Measurements from ENCODE around the gene CDC42EP5. TPM values are rescaled to one million over a fixed set of nuclear protein-coding genes. Genes with fewer than 3 reads are reported as not detected.

CDC42EP5 gene
- polyA plus RNA-seq, 4 donors, result 26.9 to 79.1 (median 37.6) TPM

DNA sequence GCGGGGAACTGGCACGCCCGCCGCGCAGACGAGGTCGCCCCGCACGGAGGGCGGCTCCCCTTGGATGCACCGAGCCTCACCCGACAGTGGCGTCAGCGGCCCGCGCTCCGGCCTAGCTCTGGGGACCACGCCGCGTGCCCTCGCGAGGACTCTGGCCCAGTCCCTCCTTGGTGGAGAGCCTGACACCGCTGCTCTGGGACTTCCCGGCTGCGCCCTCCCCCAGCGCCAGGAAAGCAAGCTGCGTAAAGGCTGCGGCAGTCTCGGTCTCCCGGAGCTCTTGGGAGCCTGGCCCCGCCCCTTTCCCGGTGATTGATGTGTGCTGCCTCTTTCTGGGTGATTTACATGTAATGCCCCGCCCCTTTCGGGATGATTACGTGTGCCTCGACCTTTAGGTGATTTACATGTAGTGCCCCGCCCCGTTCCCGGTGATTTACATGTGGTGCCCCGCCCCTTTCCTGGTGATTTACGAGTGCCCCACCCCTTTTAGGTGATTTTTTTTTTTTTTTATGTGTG lies 9.5 kb downstream of the CDC42EP5 start, which contains the start of gene LENG9:
Gene LENG9, minus strand, starts transcription at position 248 of the 513 bp plus-strand sequence. CDS start 252 bp downstream, outside the sequence.
- peak in 2 of 4 donors; percentile 85 to 89 for DNase-seq (ENCODE audit: low read depth in 4 of 4, low spot score in 2 of 4)

DNA sequence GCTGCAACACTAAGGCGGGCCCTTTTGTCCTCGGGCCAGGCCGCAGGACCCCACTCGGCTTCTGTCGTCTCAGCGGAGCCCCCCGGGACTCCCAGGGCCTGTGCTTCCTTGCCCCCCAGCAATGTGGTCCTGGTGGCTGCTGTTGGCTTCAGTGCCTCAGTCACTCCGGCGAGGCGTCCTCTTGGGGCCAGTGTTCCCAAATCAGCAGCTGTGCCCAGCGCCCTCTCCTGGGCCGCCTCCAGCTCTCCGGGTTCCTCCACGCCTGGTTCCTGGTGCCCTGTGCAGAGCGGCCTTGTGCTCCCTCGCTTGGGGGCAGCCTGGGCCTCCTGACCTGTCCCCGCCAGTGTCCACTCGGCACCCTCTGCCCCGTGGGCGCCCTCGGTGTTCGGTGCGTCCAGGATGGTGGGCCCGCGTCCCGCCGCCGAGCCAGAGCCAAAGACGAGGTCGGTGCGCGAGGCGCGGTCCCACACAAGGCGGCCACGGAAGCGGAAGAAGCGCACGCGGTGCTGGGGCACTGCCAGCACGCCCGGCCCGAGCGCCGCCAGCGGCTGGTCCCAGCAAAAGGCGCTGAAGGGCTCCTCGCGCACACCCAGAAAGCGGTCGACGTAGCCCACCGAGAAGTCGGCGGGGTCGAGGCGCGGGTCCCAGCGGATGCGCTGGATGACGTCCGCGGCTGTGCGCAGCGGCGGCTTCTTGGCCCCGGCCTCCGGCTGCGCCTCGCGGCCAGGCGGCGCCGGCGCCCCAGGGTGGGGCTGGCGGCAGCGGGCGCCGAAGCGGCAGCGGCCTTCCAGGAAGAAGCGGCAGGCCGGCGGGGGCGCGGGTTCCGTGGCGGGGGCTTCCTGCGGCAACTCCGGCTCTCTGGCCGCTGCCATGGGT lies 10.2 kb downstream of the CDC42EP5 start:
- no peak for DNase-seq (ENCODE audit: low read depth in 4 of 4, low spot score in 2 of 4)

DNA sequence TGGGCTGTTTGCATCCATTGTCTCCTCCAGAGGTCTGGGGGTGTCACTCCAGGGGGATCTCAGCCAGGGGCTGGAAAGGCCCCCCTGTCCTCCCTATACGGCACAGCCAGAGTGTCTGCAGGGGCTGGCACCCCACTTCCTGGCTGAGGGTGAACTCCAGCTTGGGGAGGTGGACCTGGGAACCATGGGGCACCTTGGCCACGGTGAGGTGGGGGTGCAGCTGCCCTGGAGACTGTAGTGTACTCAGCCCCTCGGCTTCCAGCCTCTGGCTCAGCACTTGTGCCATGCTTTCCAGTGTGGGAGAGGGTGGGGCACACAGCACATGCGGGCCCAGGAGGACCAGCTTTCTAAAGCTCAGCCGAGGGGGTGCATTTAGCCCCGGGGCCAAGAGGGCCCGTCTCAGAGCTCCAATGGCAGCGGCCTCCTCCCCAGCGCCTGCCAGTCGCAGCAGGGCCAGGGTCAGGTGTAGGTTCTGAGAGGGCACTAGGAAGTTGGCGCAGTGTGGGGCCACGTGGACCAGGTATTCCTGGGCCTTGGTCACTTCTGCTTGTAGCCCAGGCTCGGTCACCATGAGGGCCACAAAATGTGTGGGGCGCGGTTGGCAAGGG lies 10.9 kb downstream of the CDC42EP5 start:
- DNase-seq (ENCODE audit: low read depth in 4 of 4, low spot score in 2 of 4), result no peak

DNA sequence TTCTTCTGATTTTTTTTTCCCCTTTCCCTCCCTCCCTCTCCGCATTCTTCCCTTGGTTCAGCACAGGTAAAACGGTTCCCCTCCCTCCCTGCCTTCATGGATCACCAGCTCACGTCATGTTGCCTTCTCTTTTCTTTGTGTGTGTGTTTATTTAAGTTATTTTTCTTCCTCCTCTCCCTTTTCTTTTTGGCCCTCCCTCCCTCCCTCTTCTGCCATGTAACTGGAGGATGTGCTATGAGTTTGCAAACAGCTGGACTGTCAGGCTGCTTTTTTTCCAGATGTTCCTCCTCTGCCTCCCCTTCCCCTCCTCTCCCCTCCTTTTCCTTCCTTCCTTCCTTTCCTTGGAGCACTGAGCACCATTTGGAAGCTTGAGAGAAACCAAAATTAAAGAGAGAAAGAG lies 11.5 kb downstream of the CDC42EP5 start:
- no peak for DNase-seq (ENCODE audit: low read depth in 4 of 4, low spot score in 2 of 4)

DNA sequence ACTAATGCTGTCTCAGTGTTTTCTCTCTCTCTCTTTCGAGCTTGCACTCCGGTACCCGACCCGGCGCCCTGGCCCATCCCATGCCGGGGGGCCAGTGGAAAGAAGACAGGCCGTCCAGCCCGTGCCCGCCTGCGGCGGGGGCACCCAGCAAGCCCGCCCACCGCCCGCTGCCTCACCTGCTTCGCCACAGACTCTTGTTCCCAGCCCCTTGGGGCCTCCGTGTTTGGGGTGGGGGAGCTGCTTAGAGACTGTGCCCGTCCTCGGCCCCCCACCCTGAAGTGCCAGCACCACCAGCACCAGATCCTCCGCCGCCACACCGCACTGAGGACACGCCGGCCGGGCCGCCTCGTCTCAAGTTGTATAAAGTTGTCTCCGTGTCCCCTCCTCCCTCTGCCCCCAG lies 11.9 kb downstream of the CDC42EP5 start:
- DNase-seq (ENCODE audit: low read depth in 4 of 4, low spot score in 2 of 4), result no peak

DNA sequence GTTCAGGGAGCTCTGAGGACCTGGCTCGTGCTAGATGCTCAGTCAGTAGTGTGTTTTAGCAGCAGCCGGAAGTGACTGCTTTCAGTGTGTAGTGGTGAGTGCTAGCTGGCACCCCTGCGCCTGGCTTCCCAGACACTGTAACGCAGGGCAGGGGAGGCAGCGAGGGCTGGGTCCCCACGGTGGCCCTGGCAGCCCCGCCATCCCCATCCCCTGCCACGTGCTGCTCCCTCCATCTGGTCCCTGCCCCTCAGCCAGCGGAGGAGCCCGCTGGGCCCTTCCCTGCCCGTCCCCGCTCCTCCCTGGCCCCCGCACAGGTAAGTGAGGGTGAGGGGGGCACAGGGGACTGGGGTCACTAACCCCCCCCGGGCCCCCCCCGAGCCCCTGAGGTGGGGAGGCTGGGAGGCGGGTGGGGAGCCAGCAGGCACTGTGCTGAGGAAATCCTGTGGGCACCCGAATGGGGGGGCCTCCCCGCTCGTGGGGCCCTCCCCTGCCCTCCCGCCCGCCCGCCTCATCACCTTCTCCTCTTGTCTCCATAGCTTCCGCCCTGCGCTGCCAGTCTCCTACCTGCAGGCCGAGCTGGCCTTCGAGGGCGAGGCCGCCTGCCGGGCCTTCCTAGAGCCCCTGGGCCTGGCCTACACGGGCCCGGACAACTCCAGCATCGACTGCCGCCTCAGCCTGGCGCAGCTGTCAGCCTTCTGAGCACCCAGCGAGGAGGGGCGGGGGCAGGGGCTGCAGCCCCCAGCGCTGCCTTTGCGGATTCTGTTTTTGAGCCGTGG lies 12.7 kb downstream of the CDC42EP5 start:
- DNase-seq (ENCODE audit: low read depth in 4 of 4, low spot score in 2 of 4), result no peak

DNA sequence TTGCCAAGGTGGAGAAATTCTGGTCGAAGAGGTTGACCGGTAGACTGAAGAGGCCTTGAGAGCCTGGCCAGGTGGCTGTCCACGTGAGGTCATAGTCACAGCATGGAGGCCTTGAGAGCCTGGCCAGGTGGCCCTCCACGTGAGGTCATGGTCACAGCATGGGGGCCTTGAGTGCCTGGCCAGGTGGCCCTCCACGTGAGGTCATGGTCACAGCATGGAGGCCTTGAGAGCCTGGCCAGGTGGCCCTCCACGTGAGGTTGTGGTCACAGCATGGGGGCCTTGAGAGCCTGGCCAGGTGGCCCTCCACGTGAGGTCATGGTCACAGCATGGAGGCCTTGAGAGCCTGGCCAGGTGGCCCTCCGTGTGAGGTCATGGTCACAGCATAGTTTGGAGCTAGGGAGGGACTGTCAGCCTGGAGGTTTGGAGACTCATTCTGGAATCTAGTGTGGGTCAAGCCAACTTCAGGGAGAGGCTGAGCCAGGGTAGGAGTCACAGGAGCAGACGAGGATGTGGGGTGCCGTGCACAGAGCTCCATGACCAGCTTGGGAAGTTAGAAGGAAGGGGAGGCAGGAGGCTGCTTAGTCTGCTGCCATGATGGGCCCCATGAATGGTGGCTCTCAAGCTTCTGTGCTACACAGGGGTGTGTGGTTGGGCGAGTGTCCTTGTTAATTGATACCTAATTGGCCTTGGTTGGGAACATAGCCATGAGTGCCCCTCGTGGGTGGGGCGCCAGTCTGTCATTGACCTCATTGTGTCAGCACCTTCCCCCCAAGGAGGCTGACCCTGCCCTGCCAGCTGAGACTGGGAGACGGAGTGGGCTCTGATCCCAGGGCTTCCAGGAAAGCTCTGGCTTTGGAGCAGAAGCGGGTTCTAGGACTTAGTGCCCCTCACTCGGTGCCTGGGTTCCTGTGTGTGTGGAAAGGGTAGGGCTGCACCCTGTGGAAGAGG lies 13.5 kb downstream of the CDC42EP5 start:
- DNase-seq (ENCODE audit: low read depth in 4 of 4, low spot score in 2 of 4), result no peak

DNA sequence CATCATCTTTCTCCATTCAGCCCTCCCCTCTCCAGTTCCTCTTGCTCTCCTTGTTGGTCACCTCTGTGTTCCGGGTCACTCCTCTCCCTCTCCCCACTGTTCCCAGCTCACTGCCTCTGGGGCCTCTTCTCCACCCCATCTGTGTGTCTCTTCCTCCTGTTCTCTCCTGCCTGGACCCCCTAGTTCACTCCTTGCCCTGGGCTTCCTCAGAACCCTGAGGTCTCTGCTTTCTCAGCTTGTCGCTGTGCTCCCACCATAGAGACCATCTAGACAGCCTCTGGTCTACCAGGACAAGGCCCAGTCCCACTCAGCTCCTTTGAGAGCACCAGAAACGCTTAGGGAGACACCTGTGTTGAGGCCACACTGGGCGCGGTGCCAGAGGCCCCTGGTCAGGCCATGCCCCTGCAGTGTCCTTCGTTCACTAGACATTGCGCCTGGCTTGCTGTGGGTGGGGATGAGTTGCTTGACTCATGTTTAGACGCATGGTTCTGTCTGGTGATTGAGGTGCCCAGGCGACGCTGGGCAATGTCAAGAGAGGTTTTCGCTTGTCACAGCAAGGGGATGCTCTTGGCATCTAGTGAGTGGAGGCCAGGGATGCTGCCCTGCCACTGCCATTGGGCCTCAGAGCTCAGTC lies 14.3 kb downstream of the CDC42EP5 start:
- no peak for DNase-seq (ENCODE audit: low read depth in 4 of 4, low spot score in 2 of 4)

DNA sequence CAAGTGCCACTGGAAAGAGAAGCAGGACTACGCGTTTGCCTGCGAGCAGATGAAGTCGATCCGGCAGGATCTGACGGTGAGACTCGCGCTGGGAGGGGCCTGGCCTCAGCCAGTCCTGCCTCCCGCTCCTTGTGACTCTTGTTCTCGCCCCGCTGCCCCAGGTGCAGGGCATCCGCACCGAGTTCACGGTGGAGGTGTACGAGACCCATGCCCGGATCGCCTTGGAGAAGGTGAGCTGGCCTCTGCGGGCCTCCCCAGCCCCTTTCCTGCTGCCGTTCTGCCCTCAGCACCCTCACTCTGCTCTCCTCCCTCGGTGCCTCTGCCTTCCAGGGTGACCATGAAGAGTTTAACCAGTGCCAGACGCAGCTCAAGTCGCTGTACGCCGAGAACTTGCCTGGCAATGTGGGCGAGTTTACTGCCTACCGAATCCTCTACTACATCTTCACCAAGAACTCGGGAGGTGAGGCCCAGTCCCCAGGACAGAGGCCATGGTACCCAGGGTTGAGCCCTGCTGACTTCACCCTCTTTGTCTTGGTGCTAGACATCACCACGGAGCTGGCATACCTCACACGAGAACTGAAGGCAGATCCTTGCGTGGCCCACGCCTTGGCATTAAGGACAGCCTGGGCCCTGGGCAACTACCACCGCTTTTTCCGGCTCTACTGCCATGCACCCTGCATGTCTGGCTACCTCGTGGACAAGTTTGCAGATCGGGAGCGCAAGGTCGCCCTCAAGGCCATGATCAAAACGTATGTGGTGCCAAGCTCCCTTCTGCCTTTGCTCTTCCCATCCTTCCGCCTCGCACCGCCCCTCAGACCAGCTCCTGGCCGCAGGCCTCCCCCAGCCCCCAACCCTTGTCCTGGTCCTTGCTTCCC lies 15.1 kb downstream of the CDC42EP5 start:
- no peak for DNase-seq (ENCODE audit: low read depth in 4 of 4, low spot score in 2 of 4)

DNA sequence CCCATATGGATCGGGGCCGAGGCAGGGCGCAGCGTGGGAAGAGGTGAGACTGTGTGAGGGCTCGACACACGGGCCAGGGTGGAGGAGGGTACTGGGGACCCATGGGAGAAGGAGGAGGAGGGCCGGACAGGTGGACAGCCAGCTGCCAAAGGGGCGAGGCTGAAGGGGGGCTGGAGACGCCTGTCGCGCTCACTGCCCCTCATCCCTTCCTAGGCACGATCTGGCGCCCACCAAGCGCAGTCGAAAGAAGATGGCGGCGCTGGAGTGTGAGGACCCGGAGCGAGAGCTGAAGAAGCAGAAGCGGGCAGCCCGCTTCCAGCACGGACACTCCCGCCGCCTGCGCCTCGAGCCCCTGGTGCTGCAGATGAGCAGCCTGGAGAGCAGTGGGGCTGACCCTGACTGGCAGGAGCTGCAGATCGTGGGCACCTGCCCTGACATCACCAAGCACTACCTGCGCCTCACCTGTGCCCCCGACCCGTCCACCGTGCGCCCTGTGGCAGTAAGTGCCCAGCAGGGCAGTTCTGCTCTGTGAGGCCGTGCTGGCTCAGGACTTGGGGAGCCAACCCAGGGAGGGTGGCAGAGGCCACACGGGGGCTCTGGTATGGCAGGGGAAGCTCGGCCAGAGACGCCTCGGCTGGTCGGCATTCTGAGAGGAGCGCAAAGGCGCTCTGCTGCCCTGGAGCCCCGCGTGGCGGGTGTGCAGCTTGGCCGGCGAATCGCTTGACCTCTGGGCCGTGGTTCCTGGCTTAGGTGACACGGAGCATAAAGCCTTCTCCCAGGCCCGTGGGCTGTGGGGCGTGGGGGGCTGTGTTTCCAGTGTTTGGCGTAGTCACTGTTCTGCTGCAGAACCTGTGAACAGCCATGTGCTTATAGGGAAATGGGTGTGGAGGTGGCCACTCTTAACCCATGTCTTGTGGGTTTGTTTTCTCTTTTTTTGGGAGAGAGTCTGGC lies 16.4 kb downstream of the CDC42EP5 start:
- no peak for DNase-seq (ENCODE audit: low read depth in 4 of 4, low spot score in 2 of 4)

DNA sequence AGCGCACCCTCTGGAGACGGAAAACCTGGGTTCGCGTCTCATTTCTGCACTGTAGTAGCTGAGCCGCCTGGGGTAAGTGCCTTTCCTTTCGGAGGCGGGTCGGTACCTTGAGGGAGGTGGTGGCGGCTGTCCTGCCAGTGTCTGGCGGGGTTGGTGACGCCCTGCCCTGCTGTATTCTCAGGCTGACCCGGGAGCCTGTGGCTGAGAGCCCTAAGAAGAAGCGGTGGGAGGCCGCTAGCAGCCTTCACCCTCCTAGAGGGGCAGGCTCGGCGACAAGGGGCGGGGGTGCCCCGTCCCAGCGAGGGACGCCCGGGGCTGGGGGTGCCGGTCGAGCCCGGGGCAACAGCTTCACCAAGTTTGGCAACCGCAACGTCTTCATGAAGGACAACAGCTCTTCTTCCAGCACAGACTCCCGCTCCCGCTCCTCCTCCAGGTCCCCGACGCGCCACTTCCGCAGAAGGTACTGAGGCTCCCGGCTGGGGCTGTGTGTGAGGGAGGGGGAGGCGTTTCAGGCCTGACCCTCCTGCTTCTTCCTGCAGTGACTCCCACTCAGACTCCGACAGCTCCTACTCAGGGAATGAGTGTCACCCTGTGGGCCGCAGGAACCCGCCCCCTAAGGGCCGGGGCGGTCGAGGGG lies 17.2 kb downstream of the CDC42EP5 start:
- DNase-seq (ENCODE audit: low read depth in 4 of 4, low spot score in 2 of 4), result no peak

DNA sequence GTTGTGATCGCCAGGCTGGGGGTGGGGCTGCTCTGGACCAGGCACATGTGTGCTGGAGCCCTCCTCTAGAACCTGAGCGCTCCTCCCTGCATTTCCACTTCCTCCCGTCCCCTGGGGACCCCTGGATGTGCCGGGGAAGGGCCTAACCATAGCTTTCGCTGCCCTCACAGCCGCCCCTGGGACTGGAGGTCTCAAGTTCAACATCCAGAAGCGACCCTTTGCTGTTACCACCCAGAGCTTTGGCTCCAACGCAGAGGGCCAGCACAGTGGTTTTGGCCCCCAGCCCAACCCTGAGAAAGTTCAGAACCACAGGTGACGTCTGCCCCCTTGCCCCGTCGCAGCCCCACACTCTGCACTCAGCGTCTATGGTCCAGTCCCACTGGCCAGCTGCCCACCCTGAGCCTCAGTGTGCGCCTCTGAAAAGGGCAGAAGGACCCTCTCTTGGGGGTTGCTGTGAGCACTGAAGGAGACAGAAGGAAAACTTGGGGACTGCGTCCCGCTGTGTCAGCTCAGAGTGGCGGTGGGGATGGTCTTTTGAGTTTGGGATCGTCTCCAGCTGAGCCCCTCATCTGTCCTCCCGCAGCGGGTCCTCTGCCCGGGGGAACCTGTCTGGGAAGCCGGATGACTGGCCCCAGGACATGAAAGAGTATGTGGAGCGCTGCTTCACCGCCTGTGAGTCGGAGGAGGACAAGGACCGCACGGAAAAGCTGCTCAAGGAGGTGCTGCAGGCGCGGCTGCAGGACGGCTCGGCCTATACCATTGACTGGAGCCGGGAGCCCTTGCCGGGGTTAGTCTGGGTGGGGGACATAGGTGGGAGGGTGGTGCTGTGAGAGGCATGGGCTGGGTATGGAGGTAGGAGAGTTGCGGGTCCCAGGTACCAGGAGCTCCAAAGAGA lies 18.1 kb downstream of the CDC42EP5 start:
- no peak for DNase-seq (ENCODE audit: low read depth in 4 of 4, low spot score in 2 of 4)

DNA sequence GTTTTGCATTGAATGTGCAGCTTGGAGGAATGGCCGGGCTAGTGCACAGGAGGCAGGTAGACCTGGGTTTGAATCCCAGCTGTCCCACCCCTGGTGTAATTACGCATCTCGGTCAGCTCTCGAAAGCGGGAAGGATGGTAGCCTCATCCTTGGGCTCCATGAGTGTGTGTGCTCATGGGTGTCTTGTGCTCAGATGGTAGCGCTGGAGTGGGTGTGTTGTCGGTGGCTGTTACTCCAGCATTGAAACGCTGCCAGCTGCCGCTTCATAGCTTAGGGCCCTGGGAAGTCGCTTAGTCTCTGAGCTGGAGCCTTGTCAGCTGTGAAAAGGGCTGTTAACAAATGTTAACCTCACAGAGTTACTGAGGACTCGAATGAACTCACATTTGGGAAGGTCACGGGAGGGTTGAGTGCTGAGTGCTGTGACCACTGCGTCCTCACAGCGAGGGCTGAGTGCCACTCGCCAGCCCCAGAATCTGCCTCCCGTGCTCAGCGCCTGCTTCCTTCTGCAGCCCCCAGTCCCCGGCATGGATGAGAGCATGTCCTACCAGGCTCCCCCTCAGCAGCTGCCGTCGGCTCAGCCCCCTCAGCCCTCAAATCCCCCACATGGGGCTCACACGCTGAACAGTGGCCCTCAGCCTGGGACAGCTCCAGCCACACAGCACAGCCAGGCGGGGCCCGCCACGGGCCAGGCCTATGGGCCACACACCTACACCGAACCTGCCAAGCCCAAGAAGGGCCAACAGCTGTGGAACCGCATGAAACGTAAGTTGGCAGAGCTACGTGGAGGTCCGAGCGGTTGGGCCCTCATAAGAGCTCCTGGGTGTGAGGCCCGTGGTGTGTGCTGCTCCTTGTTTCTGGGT lies 18.9 kb downstream of the CDC42EP5 start:
- DNase-seq (ENCODE audit: low read depth in 4 of 4, low spot score in 2 of 4), result no peak

DNA sequence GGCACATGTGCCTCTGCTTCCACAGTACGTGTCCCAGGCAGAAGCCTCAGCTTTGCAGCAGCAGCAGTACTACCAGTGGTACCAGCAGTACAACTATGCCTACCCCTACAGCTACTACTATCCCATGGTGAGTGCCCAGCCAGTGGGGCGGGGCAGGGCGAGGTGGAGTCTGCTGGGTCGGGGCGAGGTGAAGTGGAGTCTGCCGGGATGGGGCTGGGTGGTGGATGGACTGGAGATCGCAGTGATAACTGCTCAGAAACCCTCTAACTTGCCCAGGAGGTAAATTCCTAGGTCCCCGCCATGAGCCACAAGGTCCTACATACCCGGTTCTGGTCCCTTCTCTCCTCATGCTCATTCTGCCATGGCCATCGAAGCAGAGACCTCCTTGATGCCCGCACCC lies 20.5 kb downstream of the CDC42EP5 start:
- DNase-seq (ENCODE audit: low read depth in 4 of 4, low spot score in 2 of 4), result no peak

DNA sequence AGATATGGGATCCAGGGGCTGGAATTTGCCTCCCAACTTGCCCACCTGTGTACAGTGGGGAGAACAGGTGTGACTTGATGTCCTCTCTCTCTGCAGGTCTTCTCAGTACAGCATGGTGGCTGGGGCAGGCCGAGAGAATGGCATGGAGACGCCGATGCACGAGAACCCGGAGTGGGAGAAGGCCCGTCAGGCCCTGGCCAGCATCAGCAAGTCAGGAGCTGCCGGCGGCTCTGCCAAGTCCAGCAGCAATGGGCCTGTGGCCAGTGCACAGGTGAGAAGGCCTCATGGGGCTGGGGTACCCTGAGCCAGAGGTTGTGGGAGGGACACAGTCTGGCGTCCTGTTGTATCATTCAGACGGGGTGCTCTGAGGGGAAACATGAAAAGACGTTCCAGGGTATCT lies 21.1 kb downstream of the CDC42EP5 start:
- no peak for DNase-seq (ENCODE audit: low read depth in 4 of 4, low spot score in 2 of 4)
